ENCODE results near the gene LCP1. TPM values are rescaled to one million over a fixed set of nuclear protein-coding genes. Genes with fewer than 3 reads are reported as not detected.

The LCP1 gene
- total RNA-seq, 1 donor from 2014 or later = 11.6 TPM

DNA sequence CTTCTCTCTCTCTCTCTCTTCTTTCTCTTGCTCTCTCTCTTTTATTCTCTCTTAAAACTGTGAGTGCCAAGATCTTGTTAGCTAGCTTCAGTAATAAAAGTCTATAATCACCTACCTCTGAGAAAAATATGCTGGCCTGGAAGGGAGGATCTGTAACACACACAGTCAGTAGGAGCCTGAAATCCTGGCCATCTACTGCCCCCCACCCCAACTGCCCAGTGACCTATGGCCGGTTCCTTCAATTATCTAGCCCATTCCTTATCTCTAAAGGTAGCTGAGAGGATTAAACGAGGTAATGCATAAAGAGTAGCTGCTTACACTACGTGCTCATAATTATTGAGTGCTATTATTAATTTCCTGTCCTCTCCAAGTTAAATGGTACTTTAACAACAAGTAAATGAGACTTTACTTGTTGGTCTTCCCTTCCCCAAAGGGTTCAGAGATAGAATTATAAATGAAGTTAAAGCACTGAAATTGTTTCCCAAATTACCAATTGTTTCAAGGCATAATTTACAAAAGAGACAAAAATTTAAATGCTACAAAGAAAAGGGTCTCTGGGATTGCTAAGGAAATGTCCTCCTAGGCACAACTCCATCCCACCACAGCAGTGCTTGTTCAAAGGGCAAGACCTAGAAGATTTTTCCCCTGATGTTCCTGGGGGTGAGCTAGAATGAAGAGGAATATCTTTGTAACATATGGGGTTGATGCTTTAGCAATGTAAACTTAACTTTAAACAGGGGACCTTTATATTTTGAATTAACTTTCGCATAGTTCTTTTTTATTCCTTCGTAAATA lies 1.8 kb downstream of the LCP1 start:
- TF ChIP-seq, protein P1, sequence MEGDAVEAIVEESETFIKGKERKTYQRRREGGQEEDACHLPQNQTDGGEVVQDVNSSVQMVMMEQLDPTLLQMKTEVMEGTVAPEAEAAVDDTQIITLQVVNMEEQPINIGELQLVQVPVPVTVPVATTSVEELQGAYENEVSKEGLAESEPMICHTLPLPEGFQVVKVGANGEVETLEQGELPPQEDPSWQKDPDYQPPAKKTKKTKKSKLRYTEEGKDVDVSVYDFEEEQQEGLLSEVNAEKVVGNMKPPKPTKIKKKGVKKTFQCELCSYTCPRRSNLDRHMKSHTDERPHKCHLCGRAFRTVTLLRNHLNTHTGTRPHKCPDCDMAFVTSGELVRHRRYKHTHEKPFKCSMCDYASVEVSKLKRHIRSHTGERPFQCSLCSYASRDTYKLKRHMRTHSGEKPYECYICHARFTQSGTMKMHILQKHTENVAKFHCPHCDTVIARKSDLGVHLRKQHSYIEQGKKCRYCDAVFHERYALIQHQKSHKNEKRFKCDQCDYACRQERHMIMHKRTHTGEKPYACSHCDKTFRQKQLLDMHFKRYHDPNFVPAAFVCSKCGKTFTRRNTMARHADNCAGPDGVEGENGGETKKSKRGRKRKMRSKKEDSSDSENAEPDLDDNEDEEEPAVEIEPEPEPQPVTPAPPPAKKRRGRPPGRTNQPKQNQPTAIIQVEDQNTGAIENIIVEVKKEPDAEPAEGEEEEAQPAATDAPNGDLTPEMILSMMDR (IDR thresholded peaks at IDR 0.05; ENCODE audit: unreplicated experiment) = no peak
- peaks cover 42% of the 10 kb centered on the region for H3K4me1 Mint-ChIP-seq
- no peaks in the 10 kb centered on the region for H3K9me3 Mint-ChIP-seq
- no peaks in the 10 kb centered on the region for H3K36me3 Mint-ChIP-seq
- DNase-seq (ENCODE audit: low spot score in 2 of 2, unreplicated experiment in 2 of 2) = no peak
- no peaks in the 10 kb centered on the region for H3K27me3 Mint-ChIP-seq (ENCODE audit: low read depth)
- H3K4me3 Mint-ChIP-seq = no peak overlapping the region
- H3K27ac Mint-ChIP-seq = peak overlapping the region; percentile 28

DNA sequence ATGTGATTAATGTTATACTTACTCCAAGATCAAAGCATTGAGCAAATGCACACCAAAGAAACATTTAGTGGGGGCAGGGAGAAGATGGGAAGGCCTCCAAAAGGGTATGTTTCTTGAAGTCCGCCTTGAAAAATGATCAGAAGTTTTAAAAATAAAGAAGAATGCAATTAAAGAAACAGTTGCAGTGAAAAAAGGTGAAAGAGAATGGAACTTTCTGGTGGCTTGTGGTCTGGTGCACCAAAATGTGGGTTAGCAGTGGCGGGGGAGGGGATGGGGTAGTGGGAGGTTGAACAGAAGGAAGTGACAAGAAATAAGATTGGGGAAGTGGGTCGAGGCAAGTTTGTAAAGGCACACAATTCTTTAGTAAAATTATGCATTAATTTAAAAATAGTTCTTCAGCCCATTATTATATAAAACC lies 2.5 kb downstream of the LCP1 start:
- H3K4me1 Mint-ChIP-seq = peaks cover 42% of the 10 kb centered on the region
- peak overlapping the region; percentile 56 for H3K27ac Mint-ChIP-seq

DNA sequence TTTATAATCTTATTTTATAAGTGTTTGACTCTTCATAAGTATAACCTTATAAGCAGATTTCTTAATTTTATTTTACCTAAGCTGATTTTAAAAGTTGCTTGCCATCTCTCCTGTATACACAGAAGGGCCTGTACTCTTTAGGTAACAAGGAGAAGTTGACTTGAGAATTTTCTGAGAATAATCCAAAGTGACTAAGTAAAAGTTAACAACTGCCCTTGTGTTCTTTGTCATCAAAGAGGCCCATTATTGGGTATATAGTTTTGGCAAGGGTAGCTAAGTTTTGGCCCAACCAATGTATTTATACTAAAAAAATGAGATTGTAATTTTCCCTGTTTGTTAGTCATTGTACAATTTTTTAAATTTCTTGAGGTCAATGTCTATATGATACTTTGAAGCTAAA lies 3.2 kb downstream of the LCP1 start:
- H3K27ac Mint-ChIP-seq = peak overlapping the region; percentile 56
- no peaks in the 10 kb centered on the region for H3K36me3 Mint-ChIP-seq
- H3K4me1 Mint-ChIP-seq = peaks cover 42% of the 10 kb centered on the region
- H3K27me3 Mint-ChIP-seq (ENCODE audit: low read depth) = no peaks in the 10 kb centered on the region
- DNase-seq (ENCODE audit: low spot score in 2 of 2, unreplicated experiment in 2 of 2) = no peak
- TF ChIP-seq, protein P1 (IDR thresholded peaks at IDR 0.05; ENCODE audit: unreplicated experiment) = no peak
- no peaks in the 10 kb centered on the region for H3K9me3 Mint-ChIP-seq
- no peak overlapping the region for H3K4me3 Mint-ChIP-seq

More for the DNA sequence above, 2.5 kb downstream of the LCP1 start:
- no peak for DNase-seq (ENCODE audit: low spot score in 2 of 2, unreplicated experiment in 2 of 2)
- TF ChIP-seq, protein P1 (IDR thresholded peaks at IDR 0.05; ENCODE audit: unreplicated experiment) = no peak
- Mint-ChIP-seq H3K27me3 (ENCODE audit: low read depth) (no peaks in the 10 kb centered on the region), H3K36me3 (no peaks in the 10 kb centered on the region), H3K9me3 (no peaks in the 10 kb centered on the region), H3K4me3 (no peak overlapping the region)

DNA sequence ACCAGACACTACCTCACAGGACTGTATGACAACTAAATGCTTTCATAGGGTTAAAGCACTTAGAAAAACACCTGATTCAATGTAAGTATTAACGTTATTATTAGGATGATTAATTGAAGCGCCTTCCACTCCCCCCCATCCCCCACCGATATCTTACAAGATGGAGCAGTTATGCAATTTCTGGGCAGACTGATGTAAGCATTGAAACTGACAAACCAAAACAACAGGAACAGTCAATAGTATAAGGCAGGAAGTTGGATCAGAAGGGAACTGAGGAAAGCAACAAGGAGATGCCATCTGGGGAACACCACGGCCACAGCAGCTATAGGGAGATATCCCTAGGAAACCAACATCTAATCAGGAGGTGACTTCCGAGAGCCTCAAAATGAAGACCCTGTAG lies 3.8 kb downstream of the LCP1 start:
- no peak overlapping the region for H3K27ac Mint-ChIP-seq
- peaks cover 40% of the 10 kb centered on the region for H3K4me1 Mint-ChIP-seq

DNA sequence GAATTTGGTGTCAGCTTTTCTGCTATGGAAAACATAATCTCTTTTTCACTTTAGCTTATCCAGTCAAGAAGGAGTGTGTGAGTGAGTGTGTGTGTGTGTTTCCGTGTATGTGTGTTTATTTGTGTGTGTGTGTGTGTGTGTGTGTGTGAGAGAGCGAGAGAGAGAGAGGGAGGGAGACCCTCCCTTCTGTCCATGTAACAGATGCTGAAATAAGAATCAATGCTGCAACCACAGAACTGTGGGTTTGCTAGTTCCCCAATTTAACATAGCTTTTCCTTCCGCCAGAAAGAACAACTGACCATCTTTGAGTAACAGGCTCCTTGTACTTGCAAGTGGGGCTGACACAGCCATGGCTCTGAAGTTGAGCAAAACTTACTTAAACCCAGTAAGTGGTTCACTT lies 5.2 kb downstream of the LCP1 start:
- TF ChIP-seq, protein P1 (IDR thresholded peaks at IDR 0.05; ENCODE audit: unreplicated experiment) = no peak
- no peaks in the 10 kb centered on the region for H3K36me3 Mint-ChIP-seq
- no peak overlapping the region for H3K4me3 Mint-ChIP-seq
- no peak overlapping the region for H3K27ac Mint-ChIP-seq
- DNase-seq (ENCODE audit: low spot score in 2 of 2, unreplicated experiment in 2 of 2) = no peak
- no peaks in the 10 kb centered on the region for H3K27me3 Mint-ChIP-seq (ENCODE audit: low read depth)
- H3K9me3 Mint-ChIP-seq = no peaks in the 10 kb centered on the region
- peaks cover 26% of the 10 kb centered on the region for H3K4me1 Mint-ChIP-seq

More for the DNA sequence above, 3.8 kb downstream of the LCP1 start:
- no peaks in the 10 kb centered on the region for H3K27me3 Mint-ChIP-seq (ENCODE audit: low read depth)
- no peak overlapping the region for H3K4me3 Mint-ChIP-seq
- TF ChIP-seq, protein P1 (IDR thresholded peaks at IDR 0.05; ENCODE audit: unreplicated experiment) = no peak
- H3K9me3 Mint-ChIP-seq = no peaks in the 10 kb centered on the region
- H3K36me3 Mint-ChIP-seq = no peaks in the 10 kb centered on the region
- DNase-seq (ENCODE audit: low spot score in 2 of 2, unreplicated experiment in 2 of 2) = no peak
